ENCODE measurements around the gene NACA2. TPM values are rescaled to one million over a fixed set of nuclear protein-coding genes. Genes with fewer than 3 reads are reported as not detected.
"Not testable (repeated sequence)": the region's sequence is repeated elsewhere in the genome, so short reads cannot be mapped to it uniquely, and the experiment has no call there.

NACA2 gene
- total RNA-seq, 3 donors from 2014 or later, result not detected

GRCh38 chr17:61568219-61569072 lies 22.6 kb downstream of the NACA2 start:
- Histone ChIP-seq H3K27me3 (no peaks in the 10 kb centered on the region), H3K4me1 (no peaks in the 10 kb centered on the region), H3K27ac (no peak overlapping the region), H3K4me3 (no peak overlapping the region), H3K36me3 (no peaks in the 10 kb centered on the region), H3K9me3 (peaks cover 0 to 4% of the 10 kb centered on the region in 2 donors)
- TF ChIP-seq POLR2AphosphoS5 (IDR thresholded peaks at IDR 0.05) (no peak), CTCF (IDR thresholded peaks at IDR 0.05) (no peak), POLR2A (IDR thresholded peaks at IDR 0.05) (no peak)
- DNase-seq (ENCODE audit: low spot score in 2 of 2), result no peak
- intact Hi-C loops (cut with DNase I; ENCODE audit: low total_unique reads), result no loop called here

- Histone ChIP-seq H3K4me1 (no peaks in the 10 kb centered on the region), H3K4me3 (no peak overlapping the region), H3K36me3 (no peaks in the 10 kb centered on the region), H3K9me3 (peaks cover 0 to 4% of the 10 kb centered on the region in 2 donors), H3K27ac (no peak overlapping the region), H3K27me3 (no peaks in the 10 kb centered on the region)
- no peak for DNase-seq (ENCODE audit: low spot score in 2 of 2)
- intact Hi-C loops (cut with DNase I; ENCODE audit: low total_unique reads), result no loop called here
- TF ChIP-seq CTCF (IDR thresholded peaks at IDR 0.05), result no peak
- TF ChIP-seq POLR2AphosphoS5 (IDR thresholded peaks at IDR 0.05), result no peak
- TF ChIP-seq POLR2A (IDR thresholded peaks at IDR 0.05), result no peak
These were observed 23.8 kb downstream of the NACA2 start for GRCh38 chr17:61567045-61567802.

GRCh38 chr17:61566448-61566847 lies 24.6 kb downstream of the NACA2 start:
- DNase-seq (ENCODE audit: low spot score in 2 of 2); H3K27ac ChIP-seq; H3K9me3 ChIP-seq; H3K4me1 ChIP-seq; intact Hi-C loops (cut with DNase I; ENCODE audit: low total_unique reads); H3K36me3 ChIP-seq; H3K27me3 ChIP-seq; H3K4me3 ChIP-seq: not testable (repeated sequence)

GRCh38 chr17:61565850-61566249 lies 25.2 kb downstream of the NACA2 start:
- H3K4me1 ChIP-seq; H3K27me3 ChIP-seq; H3K9me3 ChIP-seq; DNase-seq (ENCODE audit: low spot score in 2 of 2); H3K4me3 ChIP-seq; intact Hi-C loops (cut with DNase I; ENCODE audit: low total_unique reads); H3K36me3 ChIP-seq; H3K27ac ChIP-seq: not testable (repeated sequence)

GRCh38 chr17:61565213-61565612 lies 25.8 kb downstream of the NACA2 start:
- DNase-seq (ENCODE audit: low spot score in 2 of 2), result no peak
- Histone ChIP-seq H3K36me3 (no peaks in the 10 kb centered on the region), H3K27me3 (peaks cover 0 to 5% of the 10 kb centered on the region in 2 donors), H3K4me1 (no peaks in the 10 kb centered on the region), H3K27ac (no peak overlapping the region), H3K9me3 (peaks cover 0 to 3% of the 10 kb centered on the region in 2 donors), H3K4me3 (no peak overlapping the region)
- TF ChIP-seq CTCF (IDR thresholded peaks at IDR 0.05) (no peak), POLR2AphosphoS5 (IDR thresholded peaks at IDR 0.05) (no peak), POLR2A (IDR thresholded peaks at IDR 0.05) (no peak)
- intact Hi-C loops (cut with DNase I; ENCODE audit: low total_unique reads), result no loop called here

- no peak overlapping the region for H3K4me3 ChIP-seq
- no peaks in the 10 kb centered on the region for H3K36me3 ChIP-seq
- peaks cover 0 to 8% of the 10 kb centered on the region in 2 donors for H3K27me3 ChIP-seq
- H3K4me1 ChIP-seq, result no peaks in the 10 kb centered on the region
- TF ChIP-seq CTCF (IDR thresholded peaks at IDR 0.05) (no peak), POLR2AphosphoS5 (IDR thresholded peaks at IDR 0.05) (no peak), POLR2A (IDR thresholded peaks at IDR 0.05) (no peak)
- no peak overlapping the region for H3K27ac ChIP-seq
- DNase-seq (ENCODE audit: low spot score in 2 of 2), result no peak
- intact Hi-C loops (cut with DNase I; ENCODE audit: low total_unique reads), result no loop called here
- H3K9me3 ChIP-seq, result no peaks in the 10 kb centered on the region
These were observed 28.7 kb downstream of the NACA2 start for GRCh38 chr17:61562287-61562686.
